OCI-LY3 (cell line): ENCODE results near the gene LIPC.

Source experiments
- H2AFZ ChIP-seq: fragments of 200-600, 300-600 bp; shearing (Covaris generic); 2 replicates; pipeline ENCODE4 v1.6.0; 2014; ENCODE audit warnings: antibody characterized with exemption, low read depth, low read length
- H3K27ac ChIP-seq: fragments of 200-600, 300-600 bp; sonication (generic); 2 replicates; pipeline ENCODE4 v1.5.1; 2014; ENCODE audit warnings: mild to moderate bottlenecking, low read length, moderate library complexity, mixed read lengths
- H3K27me3 ChIP-seq: fragments of 200-600, 300-600 bp; sonication (generic); 2 replicates; pipeline ENCODE4 v1.6.1; 2014; ENCODE audit warnings: low read depth, low read length, mixed read lengths
- H3K36me3 ChIP-seq: fragments of 200-600, 300-600 bp; sonication (generic); replicated peaks from 2 replicates; pipeline ENCODE3; 2014; ENCODE audit warnings: low read depth, low read length, mixed read lengths
- H3K4me1 ChIP-seq: fragments of 300-600, 200-600 bp; sonication (generic); 2 replicates; pipeline ENCODE4 v1.6.1; 2014; ENCODE audit warnings: low read length, mixed read lengths
- H3K4me2 ChIP-seq: fragments of 200-600, 300-600 bp; sonication (generic); 2 replicates; pipeline ENCODE4 v1.6.1; 2014; ENCODE audit warnings: low read length, mixed read lengths
- H3K4me3 ChIP-seq: fragments of 300-600, 200-600 bp; sonication (generic); 2 replicates; pipeline ENCODE4 v1.5.1; 2014; ENCODE audit warnings: antibody characterized with exemption, mild to moderate bottlenecking, low read length, moderate library complexity
- H3K79me2 ChIP-seq: fragments of 300-600, 200-600 bp; shearing (Covaris generic); 2 replicates; pipeline ENCODE4 v1.6.1; 2014; ENCODE audit warnings: mild to moderate bottlenecking, low read length, mixed read lengths
- H3K9ac ChIP-seq: fragments of 300-600, 200-600 bp; shearing (Covaris generic); 2 replicates; pipeline ENCODE4 v1.6.0; 2014; ENCODE audit warnings: mild to moderate bottlenecking, low read length, moderate library complexity
- H3K9me3 ChIP-seq: fragments of 200-600, 300-600 bp; shearing (Covaris generic); 2 replicates; pipeline ENCODE4 v1.6.1; 2014; ENCODE audit warnings: low read length, mixed read lengths; ENCODE audit not compliant: insufficient read depth
- H4K20me1 ChIP-seq: fragments of 200-600, 300-600 bp; sonication (generic); 2 replicates; pipeline ENCODE4 v1.6.1; 2016; ENCODE audit warnings: low read length, mixed read lengths; ENCODE audit not compliant: insufficient read depth
- EZH2phosphoT487 ChIP-seq: fragments of 200-600 bp; shearing (Covaris generic); IDR thresholded peaks from 2 replicates; pipeline ENCODE4 v1.6.1; 2018; ENCODE audit warnings: antibody characterized with exemption, mixed run types, low read depth
- TF ChIP-seq, protein P1 (sequence below): fragments of 200-600, 300-600 bp; sonication (generic); IDR thresholded peaks from 2 replicates; pipeline ENCODE4 v1.5.1; 2014; ENCODE audit warnings: antibody characterized with exemption, low read length, low read depth

LIPC gene

DNA sequence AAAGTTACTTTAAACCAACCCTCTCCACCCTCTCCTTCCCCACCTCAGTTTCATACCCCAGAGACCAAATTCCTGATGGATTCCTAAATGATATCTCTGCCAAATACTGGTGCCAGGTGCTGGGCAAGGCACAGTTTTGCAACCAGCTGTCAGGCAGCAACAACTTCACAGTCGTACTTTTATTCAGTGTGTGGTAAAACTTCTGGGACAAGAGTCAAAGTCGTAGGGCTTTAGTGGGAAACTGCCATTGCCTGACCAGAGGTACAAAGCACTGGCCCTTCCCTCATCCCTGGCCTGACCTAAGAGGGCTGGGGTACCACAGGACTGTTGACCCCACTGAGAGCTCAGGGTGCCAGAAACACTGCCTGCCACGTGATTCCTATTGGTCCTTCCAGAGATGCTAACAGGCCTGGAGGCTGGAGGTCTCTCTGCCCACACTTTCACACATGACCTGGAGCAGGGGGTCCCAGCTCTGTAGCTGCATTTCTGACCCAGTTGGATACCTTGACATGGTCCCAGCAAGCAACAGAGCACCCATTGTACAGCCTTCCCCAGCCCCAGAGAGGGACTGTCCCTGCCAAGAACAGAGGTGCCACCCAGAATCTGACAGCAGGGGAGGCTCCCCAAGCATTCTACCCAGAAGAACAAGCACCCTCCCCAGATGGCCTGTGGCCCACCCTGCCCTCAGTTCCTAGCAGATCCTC is 59.9 kb downstream of the LIPC start:
- Histone ChIP-seq H3K79me2 (no peaks in the 10 kb centered on the region), H3K9me3 (no peaks in the 10 kb centered on the region; the same call in 1 of the 2 replicates), H3K27ac (no peak overlapping the region), H4K20me1 (no peaks in the 10 kb centered on the region), H2AFZ (no peak overlapping the region), H3K4me2 (no peak overlapping the region), H3K4me3 (no peak overlapping the region), H3K9ac (no peak overlapping the region), H3K4me1 (no peaks in the 10 kb centered on the region), H3K36me3 (no peaks in the 10 kb centered on the region), H3K27me3 (no peaks in the 10 kb centered on the region)
- no peak for TF ChIP-seq EZH2phosphoT487
- TF ChIP-seq, protein P1, sequence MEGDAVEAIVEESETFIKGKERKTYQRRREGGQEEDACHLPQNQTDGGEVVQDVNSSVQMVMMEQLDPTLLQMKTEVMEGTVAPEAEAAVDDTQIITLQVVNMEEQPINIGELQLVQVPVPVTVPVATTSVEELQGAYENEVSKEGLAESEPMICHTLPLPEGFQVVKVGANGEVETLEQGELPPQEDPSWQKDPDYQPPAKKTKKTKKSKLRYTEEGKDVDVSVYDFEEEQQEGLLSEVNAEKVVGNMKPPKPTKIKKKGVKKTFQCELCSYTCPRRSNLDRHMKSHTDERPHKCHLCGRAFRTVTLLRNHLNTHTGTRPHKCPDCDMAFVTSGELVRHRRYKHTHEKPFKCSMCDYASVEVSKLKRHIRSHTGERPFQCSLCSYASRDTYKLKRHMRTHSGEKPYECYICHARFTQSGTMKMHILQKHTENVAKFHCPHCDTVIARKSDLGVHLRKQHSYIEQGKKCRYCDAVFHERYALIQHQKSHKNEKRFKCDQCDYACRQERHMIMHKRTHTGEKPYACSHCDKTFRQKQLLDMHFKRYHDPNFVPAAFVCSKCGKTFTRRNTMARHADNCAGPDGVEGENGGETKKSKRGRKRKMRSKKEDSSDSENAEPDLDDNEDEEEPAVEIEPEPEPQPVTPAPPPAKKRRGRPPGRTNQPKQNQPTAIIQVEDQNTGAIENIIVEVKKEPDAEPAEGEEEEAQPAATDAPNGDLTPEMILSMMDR = no peak

DNA sequence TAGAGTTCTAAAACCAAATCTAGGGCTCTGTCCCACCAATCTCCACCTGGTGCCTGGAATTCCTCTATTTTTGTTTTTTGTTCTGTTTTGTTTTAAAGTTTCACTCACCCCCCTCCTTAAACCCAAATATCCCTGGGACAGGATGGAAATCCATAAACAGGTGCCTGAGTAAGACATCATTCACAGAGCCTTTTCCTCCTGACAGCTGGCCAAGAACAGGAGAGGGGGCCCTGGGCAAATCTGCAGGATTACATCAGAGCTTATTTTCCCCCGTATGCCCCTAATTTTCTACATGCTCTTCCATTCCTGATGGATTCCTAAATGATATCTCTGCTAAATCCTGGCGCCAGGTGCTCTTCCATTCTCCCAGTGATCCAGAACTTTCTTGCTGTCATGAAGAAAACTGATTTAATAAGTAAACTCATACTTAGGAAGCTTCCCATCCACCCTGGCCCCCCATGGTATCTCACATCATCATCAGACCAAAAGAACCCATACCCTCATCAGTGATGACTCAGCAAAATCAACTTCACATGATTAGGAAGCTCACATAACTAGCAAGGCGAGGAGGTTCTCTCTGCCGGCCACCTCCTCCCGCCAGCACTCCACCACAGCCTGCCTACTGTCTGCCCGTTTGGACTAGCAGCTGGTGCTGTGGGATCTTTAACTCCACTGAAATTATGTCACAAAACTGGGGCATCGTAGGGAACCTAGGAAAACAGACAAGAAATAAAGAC is 61.0 kb downstream of the LIPC start:
- no peak overlapping the region for H3K9ac ChIP-seq
- H3K79me2 ChIP-seq = no peaks in the 10 kb centered on the region
- H3K4me2 ChIP-seq = no peak overlapping the region
- TF ChIP-seq, protein P1 = no peak
- no peak for TF ChIP-seq EZH2phosphoT487
- no peak overlapping the region for H3K27ac ChIP-seq
- no peaks in the 10 kb centered on the region for H3K27me3 ChIP-seq
- no peaks in the 10 kb centered on the region for H3K36me3 ChIP-seq
- no peaks in the 10 kb centered on the region for H4K20me1 ChIP-seq
- no peak overlapping the region for H2AFZ ChIP-seq
- H3K4me1 ChIP-seq = no peaks in the 10 kb centered on the region
- H3K9me3 ChIP-seq = no peaks in the 10 kb centered on the region; the same call in 1 of the 2 replicates
- H3K4me3 ChIP-seq = no peak overlapping the region

- no peak overlapping the region for H3K4me2 ChIP-seq
- no peaks in the 10 kb centered on the region for H3K79me2 ChIP-seq
- H3K36me3 ChIP-seq = no peaks in the 10 kb centered on the region
- no peak overlapping the region for H2AFZ ChIP-seq
- H3K27me3 ChIP-seq = no peaks in the 10 kb centered on the region
- TF ChIP-seq, protein P1 = no peak
- no peak for TF ChIP-seq EZH2phosphoT487
- H3K9ac ChIP-seq = no peak overlapping the region
- H3K9me3 ChIP-seq = no peaks in the 10 kb centered on the region; the same call in 1 of the 2 replicates
- no peaks in the 10 kb centered on the region for H3K4me1 ChIP-seq
- H3K4me3 ChIP-seq = no peak overlapping the region
- H4K20me1 ChIP-seq = no peaks in the 10 kb centered on the region
- no peak overlapping the region for H3K27ac ChIP-seq
These were observed 62.8 kb downstream of the LIPC start for GRCh38 chr15:58494567-58494966.

- no peak overlapping the region for H3K9ac ChIP-seq
- no peak overlapping the region for H3K4me3 ChIP-seq
- H2AFZ ChIP-seq = no peak overlapping the region
- no peaks in the 10 kb centered on the region for H4K20me1 ChIP-seq
- no peaks in the 10 kb centered on the region for H3K36me3 ChIP-seq
- no peaks in the 10 kb centered on the region for H3K4me1 ChIP-seq
- no peak overlapping the region for H3K27ac ChIP-seq
- no peaks in the 10 kb centered on the region for H3K9me3 ChIP-seq
- H3K79me2 ChIP-seq = no peaks in the 10 kb centered on the region
- no peaks in the 10 kb centered on the region for H3K27me3 ChIP-seq
- TF ChIP-seq, protein P1 = no peak
- no peak for TF ChIP-seq EZH2phosphoT487
- H3K4me2 ChIP-seq = no peak overlapping the region
These were observed 64.2 kb downstream of the LIPC start for GRCh38 chr15:58495891-58496408.
